ENCODE measurements around the gene TENT4A.

DNA sequence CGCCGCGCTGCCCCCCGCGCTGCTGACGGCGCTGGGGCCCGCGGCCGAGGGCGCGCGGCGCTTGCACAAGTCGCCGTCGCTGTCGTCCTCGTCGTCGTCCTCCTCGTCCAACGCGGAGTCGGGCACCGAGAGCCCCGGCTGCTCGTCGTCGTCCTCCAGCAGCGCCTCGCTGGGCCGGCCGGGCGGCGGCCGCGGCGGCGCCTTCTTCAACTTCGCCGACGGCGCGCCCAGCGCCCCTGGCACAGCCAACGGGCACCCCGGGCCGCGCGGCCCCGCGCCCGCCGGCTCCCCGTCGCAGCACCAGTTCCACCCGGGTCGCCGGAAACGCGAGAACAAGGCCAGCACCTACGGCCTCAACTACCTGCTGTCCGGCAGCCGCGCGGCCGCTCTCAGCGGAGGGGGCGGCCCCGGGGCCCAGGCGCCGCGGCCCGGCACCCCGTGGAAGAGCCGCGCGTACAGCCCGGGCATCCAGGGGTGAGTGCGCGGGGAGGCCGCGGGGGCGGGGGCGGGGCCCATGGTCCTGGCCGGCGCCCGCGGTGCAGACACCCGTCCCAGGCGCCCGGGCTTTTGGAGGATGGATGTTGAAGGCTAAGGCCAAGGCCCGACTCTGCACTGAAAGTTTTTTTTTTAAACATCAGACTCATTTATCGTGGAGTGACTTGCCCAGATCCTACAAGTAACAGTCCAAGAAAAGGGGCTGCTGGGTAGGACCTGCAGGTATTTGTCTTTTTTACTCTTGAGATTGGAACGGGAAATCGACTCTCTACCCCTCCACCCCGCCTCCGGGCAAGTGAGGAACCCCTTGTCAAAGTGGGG lies 1.2 kb downstream of the TENT4A start:
- TF ChIP-seq POLR2A (IDR thresholded peaks at IDR 0.05) = no peak
- TF ChIP-seq, protein P1, sequence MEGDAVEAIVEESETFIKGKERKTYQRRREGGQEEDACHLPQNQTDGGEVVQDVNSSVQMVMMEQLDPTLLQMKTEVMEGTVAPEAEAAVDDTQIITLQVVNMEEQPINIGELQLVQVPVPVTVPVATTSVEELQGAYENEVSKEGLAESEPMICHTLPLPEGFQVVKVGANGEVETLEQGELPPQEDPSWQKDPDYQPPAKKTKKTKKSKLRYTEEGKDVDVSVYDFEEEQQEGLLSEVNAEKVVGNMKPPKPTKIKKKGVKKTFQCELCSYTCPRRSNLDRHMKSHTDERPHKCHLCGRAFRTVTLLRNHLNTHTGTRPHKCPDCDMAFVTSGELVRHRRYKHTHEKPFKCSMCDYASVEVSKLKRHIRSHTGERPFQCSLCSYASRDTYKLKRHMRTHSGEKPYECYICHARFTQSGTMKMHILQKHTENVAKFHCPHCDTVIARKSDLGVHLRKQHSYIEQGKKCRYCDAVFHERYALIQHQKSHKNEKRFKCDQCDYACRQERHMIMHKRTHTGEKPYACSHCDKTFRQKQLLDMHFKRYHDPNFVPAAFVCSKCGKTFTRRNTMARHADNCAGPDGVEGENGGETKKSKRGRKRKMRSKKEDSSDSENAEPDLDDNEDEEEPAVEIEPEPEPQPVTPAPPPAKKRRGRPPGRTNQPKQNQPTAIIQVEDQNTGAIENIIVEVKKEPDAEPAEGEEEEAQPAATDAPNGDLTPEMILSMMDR (IDR thresholded peaks at IDR 0.05) = no peak

All from esophagus squamous epithelium (tissue), 4 donors.